Stimulated activated CD4-positive, alpha-beta T cell treated with anti-CD3 and anti-CD28 coated beads, Interleukin-12 subunit alpha, Interleukin-12 subunit beta, amount 100 ng/mL, for 48 hours (primary cell): ENCODE data around the gene OVCA2.

Source experiments
- DNase-seq, 3 donors: peaks; one replicate each; pipeline ENCODE4 v3.0.0-alpha.2; 2020; ENCODE audit warnings: low read depth in 2 of 3, low spot score in 1 of 3

The OVCA2 gene

DNA sequence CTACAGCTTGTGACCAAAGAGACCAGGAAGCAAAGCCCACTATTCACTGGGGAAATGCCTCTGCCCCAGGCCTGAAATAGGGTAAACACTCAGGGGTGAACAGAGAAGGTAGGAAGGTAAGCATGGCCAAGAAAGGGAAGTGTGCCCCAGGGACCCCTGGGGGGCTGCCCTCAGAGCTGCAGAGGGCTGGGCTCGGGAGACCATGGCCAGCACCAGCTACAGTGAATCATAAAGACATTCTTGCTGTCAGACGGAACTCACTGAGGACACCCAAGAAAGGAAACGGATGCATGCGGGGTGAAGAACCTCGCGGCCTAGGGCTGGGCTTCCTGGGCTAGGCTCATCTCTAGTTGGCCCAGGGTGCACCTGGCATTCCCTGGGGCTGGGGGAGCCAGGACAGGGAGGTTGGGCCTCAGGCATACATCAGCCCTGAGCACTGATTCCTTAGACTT, 22.7 kb downstream of the OVCA2 start:
- no peak for DNase-seq

DNA sequence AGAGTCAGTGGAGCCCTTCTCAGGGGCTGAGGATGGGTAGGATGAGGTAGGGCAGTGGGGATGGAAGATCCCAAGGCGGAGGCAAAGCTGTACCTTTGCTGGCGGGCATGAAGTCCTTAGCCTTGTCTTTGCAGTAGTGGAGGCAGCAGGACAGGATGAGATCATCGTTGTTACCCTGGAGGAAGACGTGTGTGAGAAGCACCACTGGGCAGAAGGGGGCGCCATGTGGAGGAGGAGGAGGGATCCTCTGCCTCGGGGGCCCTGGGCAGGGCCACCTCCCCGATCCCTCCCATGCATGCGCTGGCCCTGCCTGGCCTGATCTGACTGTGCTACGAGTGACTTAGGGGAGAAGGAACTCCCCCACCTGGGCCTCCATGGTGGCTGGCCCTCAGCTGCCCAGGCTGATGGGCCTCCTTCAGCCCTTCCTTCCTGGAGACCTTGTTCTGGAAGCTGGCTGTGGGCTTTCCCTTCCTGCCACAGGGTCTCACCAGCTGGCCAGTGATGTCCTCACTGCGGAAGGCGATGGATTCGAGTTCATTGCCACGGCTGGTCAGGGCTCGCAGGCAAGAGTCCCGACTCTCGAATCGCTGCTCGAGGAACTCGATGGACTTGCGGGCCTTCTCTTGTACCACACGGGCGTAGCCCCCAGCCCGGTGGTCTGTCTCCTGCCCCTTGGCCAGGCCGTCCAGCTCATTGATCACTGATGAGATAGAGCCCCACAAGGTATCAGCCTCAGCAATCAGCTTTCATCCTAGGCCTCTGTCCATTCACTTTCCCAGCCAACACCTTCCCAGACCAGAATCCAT, 23.4 kb downstream of the OVCA2 start:
- peak in 1 of 3 donors; percentile 66 for DNase-seq

DNA sequence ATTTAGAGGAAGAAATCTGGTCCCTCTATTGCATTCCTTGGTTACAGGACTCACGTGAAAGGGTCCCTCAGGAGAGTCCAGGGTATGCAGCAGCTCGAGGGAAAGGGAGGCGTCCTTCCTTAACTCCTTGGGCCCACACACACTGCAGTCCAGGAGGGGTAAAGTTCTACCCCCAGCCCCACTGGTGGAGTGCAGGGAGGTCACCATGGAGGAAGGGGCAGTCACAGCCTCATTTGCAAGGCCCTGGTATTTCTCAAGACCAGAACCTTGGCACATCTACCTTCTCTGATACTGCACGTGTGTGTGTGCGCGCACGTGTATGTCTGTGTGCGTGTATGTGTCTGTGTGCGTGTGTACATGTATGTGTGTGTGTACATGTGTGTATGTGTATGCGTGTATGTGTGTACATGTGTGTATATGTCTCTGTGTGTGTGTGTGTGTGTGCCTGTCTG, 24.2 kb downstream of the OVCA2 start:
- no peak for DNase-seq

DNA sequence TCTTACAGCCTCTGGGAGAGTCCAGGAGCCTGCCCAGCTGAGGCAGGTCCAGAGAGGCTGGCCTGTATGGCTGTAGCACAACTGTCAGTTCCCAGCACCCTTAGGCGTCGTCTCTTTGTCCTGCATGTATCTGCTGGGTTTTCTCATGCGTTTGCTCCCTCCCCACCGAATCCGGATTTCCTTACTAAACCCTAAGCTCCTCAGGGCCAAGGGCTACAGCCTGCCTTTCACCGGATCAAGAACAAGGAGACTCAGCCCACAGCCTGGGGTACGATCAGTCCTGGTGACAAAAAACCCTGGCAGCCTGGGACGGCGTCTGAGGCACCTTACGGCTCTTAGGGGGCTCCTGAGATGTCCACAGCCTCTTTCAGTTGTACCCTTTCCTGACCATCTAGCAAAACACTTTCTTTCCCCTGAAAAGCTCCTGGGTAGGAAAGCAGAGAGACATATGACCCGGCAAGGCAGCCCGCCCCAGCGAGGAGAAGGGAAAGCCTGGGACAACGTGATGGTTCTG, 25.3 kb downstream of the OVCA2 start:
- no peak for DNase-seq

DNA sequence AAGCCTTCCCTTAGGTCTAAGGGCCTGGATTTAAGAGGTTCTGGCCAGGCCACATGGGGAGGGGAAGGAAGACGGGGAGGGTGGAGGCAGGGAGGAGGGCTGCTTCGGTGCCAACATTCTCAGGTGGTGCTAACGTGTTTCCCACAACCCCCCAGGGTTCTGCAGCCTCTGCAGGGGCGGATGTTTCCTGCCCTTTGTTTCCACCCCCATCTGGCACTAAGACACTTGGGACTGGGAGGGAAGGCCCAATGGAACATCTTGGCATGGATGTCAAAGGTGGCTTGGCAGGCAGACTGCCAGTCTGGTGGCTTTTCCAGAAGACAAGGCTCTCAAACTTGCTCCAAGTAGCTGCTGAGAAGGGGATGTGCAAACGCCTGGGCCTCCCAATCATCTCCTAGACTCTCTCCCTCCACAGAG, 25.8 kb downstream of the OVCA2 start:
- no peak for DNase-seq

DNA sequence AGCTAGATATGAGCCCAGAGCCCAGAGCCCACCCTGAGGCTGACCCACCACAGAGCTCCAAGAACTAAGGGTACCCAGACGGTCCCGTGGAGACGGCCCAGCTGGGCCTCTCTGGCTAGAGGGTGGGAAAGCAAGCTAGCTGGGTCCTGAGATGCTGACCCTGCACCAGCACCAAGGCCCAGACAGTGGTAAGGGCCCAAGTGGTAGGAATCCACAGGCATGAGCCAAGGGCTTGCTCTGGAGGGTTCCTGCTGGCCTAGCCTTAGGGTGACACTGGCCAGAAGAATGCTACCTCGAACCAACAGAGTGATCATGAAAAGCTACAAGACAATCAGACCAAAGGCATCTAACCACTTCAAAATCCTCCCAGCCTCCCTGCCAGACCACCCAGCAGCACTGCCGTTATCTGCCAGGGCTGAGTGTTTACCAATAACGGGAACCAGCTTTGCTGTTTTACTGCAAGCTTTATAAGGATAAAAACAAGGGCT, 26.3 kb downstream of the OVCA2 start:
- DNase-seq, result no peak

DNA sequence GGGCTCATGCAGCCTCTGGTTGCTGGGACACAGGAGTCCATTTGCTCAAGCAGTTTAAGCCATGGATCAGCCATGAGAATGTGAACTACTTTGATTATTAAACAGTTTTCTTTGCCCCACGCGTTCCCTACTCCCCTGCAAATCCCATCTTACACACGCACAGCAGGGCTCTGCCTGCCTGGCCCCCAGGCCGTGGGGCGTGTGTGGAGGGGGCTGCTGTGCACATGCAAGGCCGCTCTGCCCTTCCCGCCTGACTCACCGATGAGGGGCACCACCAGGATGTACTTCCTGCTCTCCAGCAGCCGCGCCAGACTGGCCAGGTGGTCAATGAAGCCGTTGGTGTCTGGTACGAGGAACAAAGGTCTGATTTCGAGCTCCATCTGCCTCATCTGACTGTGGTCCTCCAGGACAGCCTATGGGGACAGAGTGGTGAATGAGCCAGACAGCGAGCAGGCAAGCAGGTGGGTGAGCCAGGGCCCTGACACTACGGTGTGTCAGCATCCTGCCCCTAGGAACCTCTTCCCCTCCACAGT, 26.8 kb downstream of the OVCA2 start:
- DNase-seq, result no peak

DNA sequence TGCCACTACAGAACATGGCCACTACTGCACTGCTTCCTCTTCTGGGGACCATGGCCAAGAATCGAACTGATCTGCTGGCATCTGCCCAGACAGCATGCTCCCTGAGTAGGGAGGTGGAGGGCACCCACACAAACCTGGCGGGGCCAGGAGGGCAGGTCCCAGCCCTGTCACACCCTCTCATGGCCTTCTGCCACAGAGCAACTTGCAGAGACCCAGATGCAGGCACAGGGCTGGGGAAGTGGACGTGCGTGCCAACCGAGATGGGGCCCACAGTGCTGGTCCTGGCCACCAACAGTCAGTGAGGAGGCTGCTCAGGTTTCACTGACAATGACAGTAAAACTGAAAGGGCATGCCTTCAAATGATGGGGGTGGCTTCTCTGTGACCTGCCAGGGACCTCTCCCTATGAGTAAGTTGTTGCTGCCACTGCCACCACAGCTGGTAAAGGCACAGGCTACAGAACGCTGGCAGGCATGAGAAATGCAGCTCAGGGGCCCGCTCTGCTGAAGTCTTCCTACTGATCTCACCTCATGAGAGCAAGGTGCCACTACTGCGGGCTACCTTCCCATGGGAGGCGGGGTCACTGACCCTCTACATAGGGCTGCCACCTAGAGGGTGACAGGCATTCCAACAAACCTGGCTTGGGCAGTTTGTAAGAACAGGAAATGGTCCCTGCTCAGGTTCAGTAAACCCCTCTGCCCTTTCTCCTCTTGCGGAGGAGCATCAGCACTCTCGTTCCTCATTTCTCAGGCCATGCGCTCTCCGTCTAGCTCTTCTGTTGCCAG, 28.6 kb downstream of the OVCA2 start:
- DNase-seq, result peak; percentile 65 to 79 (median 73)

DNA sequence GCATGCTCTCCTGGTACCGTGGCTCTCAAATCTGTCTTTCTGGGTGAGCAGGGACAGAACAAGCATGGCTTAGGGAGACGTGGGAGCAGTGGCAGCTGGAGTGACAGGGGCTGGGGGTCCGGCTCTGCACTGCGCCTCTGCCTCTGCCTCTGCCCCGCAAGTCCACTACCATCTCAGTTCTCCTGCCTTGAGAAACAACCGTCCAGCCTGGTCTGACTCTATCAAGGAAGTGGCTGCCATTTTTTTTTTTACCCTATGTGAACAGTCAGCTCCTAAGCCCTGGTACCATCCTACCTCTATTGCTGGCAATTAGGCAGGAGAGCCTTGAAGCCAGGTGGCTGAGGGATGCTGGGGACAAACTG, 29.2 kb downstream of the OVCA2 start:
- DNase-seq, result no peak

DNA sequence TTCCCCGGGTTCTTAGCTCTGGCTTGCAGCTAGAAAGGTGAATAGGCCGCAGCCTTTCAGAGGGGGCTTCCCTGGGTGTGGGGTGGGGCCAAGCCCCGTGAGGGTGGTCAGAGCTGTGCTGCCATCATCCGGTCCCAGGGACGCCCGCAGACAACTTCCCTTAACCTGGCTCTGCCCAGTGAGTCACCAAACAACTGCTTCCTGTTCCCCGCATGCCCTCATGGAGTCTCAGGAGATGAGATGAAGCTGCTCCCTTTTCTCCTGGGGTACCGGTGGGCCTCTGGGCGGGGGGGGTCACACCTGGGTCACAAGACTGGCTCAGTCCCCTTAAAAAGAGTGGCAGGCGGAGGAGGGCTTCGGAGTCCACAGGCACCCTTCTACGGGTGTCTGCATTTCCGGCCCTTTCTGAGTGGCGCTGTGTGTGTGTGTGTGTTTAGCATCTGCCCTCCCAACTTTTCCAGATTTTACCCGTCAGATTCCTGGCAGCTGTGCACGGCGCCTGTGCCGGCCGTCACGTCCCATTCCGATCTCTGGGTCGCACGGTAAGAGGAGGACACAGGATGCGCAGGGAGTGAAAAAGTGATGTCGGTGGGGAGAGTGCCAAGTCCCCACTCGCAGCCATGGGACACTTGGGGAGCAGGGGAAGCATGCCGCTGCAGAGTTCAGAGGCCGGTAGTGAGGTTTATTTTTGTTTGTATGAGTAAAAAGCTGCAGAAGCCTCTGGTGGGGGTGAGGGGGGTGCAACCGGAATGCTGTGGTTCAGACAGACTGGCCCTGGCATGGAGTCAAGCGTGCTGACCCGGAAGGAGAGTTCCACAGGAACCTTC, 29.8 kb downstream of the OVCA2 start:
- DNase-seq, result no peak

DNA sequence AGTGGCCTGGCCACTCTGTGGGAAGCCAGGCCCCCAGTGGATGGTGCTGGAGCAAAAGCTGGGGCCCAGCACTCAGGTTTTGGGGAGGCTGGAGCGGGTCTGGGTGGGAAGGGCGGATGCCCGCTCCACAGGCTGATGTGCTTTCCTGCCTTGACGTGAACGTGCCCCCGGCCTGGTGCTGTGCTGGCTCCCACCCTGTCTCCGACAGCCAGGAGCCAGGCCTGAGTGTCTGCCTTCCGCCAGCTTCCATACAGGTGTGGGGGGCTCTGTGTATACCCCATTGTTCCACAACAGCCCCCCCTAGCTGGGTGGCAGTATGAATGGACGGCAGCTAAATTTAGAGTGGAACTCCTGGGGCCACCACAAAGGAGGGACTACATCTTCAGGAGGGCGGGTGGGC, 33.1 kb downstream of the OVCA2 start:
- DNase-seq, result no peak

DNA sequence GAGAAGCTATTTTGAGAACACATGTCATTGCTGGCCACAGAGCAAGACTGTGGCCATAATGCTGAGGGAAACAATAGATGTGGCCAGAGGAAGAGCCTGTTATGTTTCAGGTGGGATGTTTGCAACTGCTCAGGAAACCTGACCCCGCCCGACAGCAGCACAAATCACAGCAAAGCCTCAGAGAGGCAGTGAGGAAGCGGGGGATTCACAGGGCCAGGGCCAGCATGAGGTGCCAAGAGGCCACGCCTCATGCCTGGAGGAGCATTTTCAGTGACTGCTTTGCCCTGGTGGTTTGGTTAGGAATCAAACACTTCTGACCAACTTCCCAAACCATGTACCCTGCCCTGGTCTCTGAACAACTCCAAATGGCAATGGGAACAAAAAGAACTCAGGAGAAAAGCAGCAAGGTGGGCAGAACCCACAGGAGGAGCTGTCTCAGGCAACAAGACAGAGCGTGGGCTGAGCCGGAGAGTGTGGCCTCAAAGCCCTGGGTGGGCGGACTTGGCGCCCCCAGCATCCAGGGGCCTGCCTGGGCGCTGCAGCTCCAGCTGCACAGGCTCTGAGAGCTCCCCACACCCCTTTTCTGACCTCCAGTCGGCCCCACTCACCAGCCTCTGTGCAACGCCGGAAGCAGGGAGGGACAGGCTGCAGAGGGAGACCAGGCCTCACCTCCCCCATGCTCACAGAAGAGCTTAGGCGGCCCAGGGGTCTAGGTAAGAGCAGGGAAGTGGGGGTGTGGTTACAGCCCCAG, 33.7 kb downstream of the OVCA2 start:
- no peak for DNase-seq

DNA sequence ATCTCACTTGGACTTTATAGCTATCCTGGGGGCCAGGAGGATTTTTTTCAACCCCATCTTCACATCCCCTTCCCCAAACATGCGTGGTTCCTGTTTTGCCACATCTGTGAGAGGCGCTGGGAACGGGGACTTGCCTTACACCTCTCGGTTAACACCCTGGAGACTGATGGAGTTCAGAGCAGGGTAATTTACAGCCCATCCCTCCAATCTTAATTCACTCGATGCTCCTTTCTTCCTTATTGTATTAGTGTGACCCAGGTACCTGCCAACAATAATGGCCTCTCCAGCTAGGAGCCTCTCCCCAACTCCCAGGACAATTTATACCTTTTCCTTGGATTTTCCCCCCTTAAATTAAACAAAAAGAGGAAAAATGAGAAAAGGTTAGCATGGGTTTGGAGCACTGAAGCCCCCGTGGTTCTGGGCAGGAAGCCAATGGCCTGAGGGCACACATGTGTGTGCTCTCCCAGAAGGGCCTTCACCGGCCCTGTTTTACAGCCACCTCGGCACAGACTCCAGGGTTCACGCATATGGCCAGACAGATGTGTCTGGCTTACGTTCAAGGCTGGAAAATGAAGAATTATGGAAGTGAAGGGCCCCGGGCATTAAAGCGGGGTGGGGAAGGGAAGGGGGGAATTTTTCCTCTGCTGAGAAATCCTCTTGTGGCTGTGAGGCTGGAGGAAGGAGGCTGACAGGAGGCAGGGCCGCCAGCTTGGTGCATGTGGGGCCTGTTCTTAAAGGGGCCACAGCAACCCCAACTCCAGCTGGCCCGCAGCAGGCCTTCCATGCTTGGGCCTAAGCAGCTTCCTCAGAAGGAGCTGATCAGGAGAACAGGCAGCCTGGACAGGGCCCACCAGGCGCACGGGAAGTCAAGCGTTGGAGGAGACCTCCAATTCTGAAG, 34.5 kb downstream of the OVCA2 start:
- no peak for DNase-seq

DNA sequence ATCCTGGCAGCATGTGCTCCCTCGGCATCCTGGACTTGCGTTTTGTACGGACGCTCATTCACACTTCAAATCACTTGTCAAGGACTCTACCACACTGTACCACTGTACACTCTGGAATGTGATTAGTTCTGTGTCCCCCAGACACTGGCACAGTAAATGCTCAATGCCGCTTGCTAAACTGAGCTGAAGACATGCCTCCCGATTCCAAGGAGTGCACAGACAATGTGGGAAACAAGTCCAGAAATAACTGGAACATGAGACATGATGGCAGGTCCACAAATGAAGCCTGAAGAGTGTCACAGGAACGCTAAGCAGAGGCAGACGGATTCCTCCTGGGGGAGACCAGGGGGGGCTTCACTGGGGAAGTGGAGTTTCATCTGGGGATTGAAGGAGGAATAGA, 35.2 kb downstream of the OVCA2 start:
- no peak for DNase-seq

DNA sequence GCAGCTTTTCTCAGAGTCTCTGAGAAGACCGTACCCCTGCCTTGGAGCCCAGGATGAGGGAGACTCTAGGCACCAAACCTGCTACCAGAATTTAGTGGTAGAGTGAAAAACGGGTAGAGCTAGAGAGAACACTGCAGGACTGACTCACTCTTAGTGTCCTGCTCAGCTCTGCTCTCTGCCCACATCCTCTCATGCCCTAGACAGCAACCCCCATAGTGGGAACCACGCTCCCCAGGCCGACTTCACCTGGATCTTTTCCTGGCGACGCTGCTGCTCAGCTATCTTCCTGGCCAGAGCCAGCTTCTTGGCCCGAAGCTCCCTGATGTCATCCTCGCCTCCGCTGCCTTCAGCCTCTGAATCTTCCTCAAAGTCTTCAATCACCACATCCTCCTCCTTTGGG, 39.7 kb downstream of the OVCA2 start:
- no peak for DNase-seq

DNA sequence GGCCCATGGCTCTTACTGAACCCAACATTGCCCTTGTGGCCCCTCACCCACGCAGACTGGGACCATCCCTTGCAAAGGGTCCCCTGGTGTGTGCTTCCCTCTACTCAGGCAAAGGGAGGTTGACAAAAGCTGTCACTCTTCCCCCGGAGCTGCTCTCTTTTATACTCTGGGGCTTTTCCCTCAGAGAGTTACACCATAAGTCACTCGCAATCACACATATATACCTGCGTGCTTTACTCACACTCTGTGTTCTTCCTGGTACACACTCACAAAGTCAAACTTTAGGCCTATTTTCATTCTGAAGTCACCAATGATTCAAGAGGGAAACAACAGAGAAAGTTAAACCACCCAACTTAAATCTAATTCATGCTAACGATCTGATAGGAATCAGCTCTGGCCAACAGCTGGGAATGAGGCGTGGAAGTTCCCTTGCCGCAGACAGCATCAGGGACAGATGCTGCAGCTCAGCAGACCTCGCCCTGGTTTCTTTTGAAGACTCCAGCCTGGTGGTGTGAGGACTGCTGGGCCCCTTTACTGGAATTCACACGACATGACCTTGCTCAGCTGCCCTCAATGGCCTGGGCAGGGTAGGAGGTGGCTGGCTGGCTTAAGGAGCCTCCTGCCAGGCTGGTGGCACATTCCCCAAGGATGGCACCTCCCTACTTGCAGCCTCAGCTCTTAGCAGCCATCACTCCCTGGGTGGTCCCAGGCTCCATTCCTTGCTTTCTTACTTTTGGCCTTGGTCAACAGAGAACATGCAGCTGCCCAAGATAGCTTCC, 40.4 kb downstream of the OVCA2 start:
- DNase-seq, result no peak

DNA sequence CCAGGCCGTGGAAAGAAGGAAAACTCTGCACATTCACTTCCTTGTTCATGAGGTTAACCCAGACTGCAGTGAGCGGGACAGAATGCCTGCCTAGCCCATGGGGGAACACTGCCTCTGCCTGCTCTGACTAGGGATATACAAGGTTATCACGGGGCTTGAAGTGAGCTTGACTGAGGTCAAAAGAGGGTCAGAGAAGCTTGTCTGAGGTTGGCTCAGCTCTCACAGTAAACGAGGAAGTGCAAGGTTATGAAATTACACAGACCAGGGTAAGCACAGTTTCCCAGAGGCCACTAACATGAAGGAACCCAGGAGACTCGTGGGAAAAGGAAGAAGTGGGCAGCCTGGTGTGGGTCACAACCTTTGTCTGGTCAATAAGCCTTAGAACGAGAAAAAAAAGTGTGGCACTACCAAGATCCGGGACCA, 41.8 kb downstream of the OVCA2 start:
- DNase-seq, result no peak

DNA sequence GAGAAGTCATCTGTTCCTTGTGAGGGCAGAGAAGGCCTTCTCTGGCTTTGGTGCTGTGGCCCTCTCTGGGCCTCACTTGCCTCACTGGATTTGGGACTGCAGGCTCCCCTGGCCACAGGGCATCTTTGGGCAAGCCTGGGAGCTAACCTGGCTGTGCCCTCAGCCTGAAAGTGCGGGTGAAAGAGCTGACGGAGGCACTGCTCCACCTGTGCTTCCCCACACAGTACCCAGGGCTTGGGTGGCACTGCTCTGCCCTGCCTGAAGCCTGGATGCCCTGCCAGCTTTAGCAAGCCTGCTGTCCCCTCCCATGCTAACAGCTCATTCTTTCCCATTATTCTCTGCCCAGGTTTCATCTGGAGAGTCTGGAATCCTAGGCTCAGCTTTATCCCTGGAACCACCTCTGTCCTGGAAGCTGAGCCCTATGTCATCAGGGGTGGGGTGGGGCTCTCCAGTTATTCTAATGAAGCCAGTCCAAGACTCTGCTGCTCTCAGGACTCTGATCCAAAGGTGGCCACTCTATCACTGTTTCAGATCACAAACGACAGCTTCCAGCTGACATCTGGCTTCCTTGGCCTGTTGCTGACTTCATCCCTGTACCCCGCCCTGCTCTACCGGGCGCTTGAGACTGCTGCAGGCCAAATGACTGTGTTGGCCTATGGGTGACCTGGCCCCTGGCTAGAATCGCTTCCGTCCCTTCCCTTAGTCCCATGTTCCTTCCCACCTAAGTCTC, 42.4 kb downstream of the OVCA2 start:
- DNase-seq, result no peak
